OCI-LY1 (cell line): Measurements from ENCODE around the gene SSRP1.
A peak's percentile ranks its signal among the peaks of the same experiment; 100 is the strongest.

Experiments used
- H2AFZ ChIP-seq: fragments of 200-600 bp; sonication (generic), shearing (Covaris generic); 2 replicates; pipeline ENCODE4 v1.6.0; 2014; ENCODE audit warnings: antibody characterized with exemption, mild to moderate bottlenecking, low read length
- H3F3A ChIP-seq: fragments of 200-600 bp; sonication (generic), shearing (Covaris generic); 2 replicates; pipeline ENCODE4 v1.6.0; 2014; ENCODE audit warnings: mild to moderate bottlenecking, antibody characterized with exemption, low read length, moderate library complexity; ENCODE audit not compliant: insufficient read depth
- H3K27ac ChIP-seq: fragments of 200-600 bp; sonication (generic); 2 replicates; pipeline ENCODE4 v1.5.1; 2014; ENCODE audit warnings: low read length, mixed run types, mild to moderate bottlenecking, low read depth; ENCODE audit not compliant: poor library complexity, severe bottlenecking
- H3K27me3 ChIP-seq: fragments of 200-600 bp; sonication (generic); 2 replicates; pipeline ENCODE4 v1.6.0; 2014; ENCODE audit warnings: antibody characterized with exemption, mild to moderate bottlenecking, low read length, moderate library complexity; ENCODE audit not compliant: insufficient read depth
- H3K36me3 ChIP-seq: fragments of 200-600 bp; sonication (generic); 2 replicates; pipeline ENCODE4 v1.6.1; 2014; ENCODE audit warnings: mild to moderate bottlenecking, antibody characterized with exemption, low read length, moderate library complexity, mixed read lengths; ENCODE audit not compliant: insufficient read depth
- H3K4me1 ChIP-seq: fragments of 200-600 bp; sonication (generic); 2 replicates; pipeline ENCODE4 v1.5.1; 2014; ENCODE audit warnings: mild to moderate bottlenecking, low read length, moderate library complexity; ENCODE audit not compliant: insufficient read depth, severe bottlenecking
- H3K4me2 ChIP-seq: fragments of 200-600 bp; sonication (generic), shearing (Covaris generic); 2 replicates; pipeline ENCODE4 v1.6.1; 2014; ENCODE audit warnings: low read length
- H3K4me3 ChIP-seq: fragments of 200-600 bp; sonication (generic); 2 replicates; pipeline ENCODE4 v1.5.1; 2014; ENCODE audit warnings: low read length, low read depth, mild to moderate bottlenecking, mixed read lengths; ENCODE audit not compliant: poor library complexity, severe bottlenecking
- H3K79me2 ChIP-seq: fragments of 200-600 bp; shearing (Covaris generic); 2 replicates; pipeline ENCODE4 v1.6.1; 2016; ENCODE audit warnings: mixed run types, low read length, mixed read lengths; ENCODE audit not compliant: insufficient read depth
- H3K9ac ChIP-seq: fragments of 200-600 bp; sonication (generic), shearing (Covaris generic); 2 replicates; pipeline ENCODE4 v1.6.1; 2014; ENCODE audit warnings: mild to moderate bottlenecking, low read length, mixed read lengths
- H3K9me2 ChIP-seq: fragments of 200-600 bp; sonication (generic), shearing (Covaris generic); 2 replicates; pipeline ENCODE4 v1.6.1; 2014; ENCODE audit warnings: low read depth, mild to moderate bottlenecking, low read length, mixed read lengths
- H3K9me3 ChIP-seq: fragments of 200-600 bp; shearing (Covaris generic); 2 replicates; pipeline ENCODE4 v1.6.1; 2014; ENCODE audit warnings: low read length, mixed read lengths
- H4K20me1 ChIP-seq: fragments of 200-600 bp; sonication (generic), shearing (Covaris generic); 2 replicates; pipeline ENCODE4 v1.6.0; 2016; ENCODE audit warnings: mild to moderate bottlenecking, low read length; ENCODE audit not compliant: insufficient read depth
- EZH2 ChIP-seq: fragments of 200-600 bp; sonication (generic), shearing (Covaris generic); IDR thresholded peaks from 2 replicates; pipeline ENCODE4 v1.8.0; 2017; ENCODE audit warnings: borderline replicate concordance, mixed run types, mild to moderate bottlenecking, antibody characterized with exemption, low read length, moderate library complexity, mixed read lengths
- TF ChIP-seq, protein P1 (sequence below): fragments of 200-600 bp; sonication (generic), shearing (Covaris generic); IDR thresholded peaks from 2 replicates; pipeline ENCODE4 v1.5.1; 2017; ENCODE audit warnings: mild to moderate bottlenecking, antibody characterized with exemption, low read length, moderate library complexity, mixed read lengths

SSRP1 gene

DNA sequence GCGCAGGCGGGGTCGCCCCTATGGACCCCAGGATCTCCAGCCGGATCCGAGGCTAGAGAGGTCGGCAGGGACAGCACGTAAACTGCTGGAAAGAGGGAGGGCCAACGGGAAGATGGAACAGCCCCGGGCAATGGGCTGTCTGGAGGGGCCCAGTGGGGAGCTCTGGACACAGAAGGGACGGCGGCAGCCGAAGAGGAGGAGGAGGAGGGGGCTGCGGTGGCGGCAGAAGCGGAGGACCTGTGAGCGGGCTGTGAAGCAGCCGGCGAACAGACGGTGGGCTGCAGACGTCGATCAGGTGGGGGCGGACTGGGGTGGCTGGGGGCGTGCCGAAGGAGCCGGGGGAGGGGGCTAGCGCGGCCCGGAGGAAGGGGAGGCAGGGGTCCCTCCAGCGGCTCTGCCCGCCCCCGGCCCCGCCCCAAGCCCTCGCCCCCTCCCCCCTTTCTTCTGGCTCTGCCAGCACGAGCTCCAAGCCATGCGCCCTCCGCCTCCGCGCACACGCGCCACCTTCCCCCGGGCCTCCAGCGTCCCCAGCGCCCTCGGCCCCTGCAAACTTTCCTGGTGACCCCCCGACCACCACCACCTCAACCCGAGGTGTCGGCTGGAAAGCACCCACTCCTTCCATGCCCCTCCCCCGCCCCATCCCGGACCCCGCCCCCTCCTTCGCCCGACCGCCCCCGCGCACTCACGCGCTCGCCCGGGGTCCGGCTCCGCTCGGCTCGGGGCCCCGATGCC is 11.4 kb downstream of the SSRP1 start:
- Histone ChIP-seq H3K9me3 (no peaks in the 10 kb centered on the region), H3F3A (0 out of 2 replicates have a peak, but pooled peaks cover 4% of the 10 kb centered on the region), H3K9ac (peak overlapping the region; percentile 89), H3K4me1 (peaks cover 39% of the 10 kb centered on the region), H3K4me3 (peak overlapping the region; percentile 69), H4K20me1 (no peaks in the 10 kb centered on the region), H3K79me2 (no peaks in the 10 kb centered on the region), H3K9me2 (no peaks in the 10 kb centered on the region), H2AFZ (no peak overlapping the region), H3K36me3 (peaks cover 39% of the 10 kb centered on the region), H3K4me2 (peak overlapping the region; percentile 92), H3K27ac (peak overlapping the region; percentile 56), H3K27me3 (no peaks in the 10 kb centered on the region)
- no peak for TF ChIP-seq EZH2
- TF ChIP-seq, protein P1, sequence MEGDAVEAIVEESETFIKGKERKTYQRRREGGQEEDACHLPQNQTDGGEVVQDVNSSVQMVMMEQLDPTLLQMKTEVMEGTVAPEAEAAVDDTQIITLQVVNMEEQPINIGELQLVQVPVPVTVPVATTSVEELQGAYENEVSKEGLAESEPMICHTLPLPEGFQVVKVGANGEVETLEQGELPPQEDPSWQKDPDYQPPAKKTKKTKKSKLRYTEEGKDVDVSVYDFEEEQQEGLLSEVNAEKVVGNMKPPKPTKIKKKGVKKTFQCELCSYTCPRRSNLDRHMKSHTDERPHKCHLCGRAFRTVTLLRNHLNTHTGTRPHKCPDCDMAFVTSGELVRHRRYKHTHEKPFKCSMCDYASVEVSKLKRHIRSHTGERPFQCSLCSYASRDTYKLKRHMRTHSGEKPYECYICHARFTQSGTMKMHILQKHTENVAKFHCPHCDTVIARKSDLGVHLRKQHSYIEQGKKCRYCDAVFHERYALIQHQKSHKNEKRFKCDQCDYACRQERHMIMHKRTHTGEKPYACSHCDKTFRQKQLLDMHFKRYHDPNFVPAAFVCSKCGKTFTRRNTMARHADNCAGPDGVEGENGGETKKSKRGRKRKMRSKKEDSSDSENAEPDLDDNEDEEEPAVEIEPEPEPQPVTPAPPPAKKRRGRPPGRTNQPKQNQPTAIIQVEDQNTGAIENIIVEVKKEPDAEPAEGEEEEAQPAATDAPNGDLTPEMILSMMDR, result no peak

DNA sequence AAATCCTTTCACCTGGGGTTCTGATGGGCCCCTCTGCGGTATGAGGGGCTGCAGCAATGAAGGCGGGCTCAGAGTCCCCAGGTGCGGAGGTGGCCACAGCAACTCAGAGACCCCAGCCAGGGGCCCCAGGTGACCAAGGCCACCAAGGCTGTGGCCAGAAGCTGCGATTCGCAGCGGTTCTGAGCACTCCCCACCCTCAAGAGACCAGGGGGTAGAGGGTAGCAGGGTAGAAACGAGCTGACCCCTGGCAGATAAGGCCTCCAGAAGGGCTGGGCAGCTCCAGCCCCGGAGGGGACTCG is 11.9 kb downstream of the SSRP1 start:
- peak overlapping the region; percentile 69 for H3K4me3 ChIP-seq
- peak overlapping the region; percentile 56 for H3K27ac ChIP-seq
- H3K4me1 ChIP-seq, result peaks cover 39% of the 10 kb centered on the region
- TF ChIP-seq EZH2, result no peak
- TF ChIP-seq, protein P1, result no peak
- H3K79me2 ChIP-seq, result no peaks in the 10 kb centered on the region
- no peaks in the 10 kb centered on the region for H4K20me1 ChIP-seq
- no peaks in the 10 kb centered on the region for H3K27me3 ChIP-seq
- H3K9ac ChIP-seq, result peak overlapping the region; percentile 89
- H3K9me2 ChIP-seq, result no peaks in the 10 kb centered on the region
- H2AFZ ChIP-seq, result no peak overlapping the region
- no peaks in the 10 kb centered on the region for H3K9me3 ChIP-seq
- H3F3A ChIP-seq, result 0 out of 2 replicates have a peak, but pooled peaks cover 4% of the 10 kb centered on the region
- peaks cover 34% of the 10 kb centered on the region for H3K36me3 ChIP-seq
- peak overlapping the region; percentile 92 for H3K4me2 ChIP-seq

DNA sequence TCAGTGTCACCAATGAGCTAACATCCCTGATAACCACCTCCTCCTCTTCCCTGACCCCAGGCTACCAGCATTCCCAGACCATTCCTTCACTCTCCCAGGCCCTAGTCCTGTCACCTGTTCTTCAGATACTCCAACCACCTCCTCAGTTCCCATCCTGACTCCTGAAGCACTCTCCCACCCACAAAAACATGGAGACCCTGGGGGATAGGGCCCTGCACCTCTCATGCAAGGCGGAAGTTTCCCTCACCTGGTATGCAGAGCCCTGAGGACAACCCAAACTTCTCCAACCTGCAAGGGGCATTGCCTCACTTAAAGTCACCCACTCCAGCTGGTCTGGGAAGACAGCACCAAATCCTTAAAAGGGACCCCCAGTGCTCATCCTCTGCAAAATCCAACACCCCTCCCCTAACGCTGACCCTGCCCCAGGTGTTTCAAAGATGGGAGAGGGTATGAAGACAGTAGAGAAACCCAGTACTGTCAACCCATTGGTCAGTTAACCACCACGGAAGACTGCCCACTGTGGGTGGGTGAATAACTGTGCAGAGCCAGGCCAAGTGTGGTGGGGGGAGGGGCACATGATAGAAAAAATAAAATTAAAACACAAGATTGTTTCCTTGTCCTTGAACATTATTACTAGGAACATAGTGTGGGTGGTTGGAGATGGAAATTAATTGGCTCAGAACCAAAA is 12.4 kb downstream of the SSRP1 start:
- peak overlapping the region; percentile 56 for H3K27ac ChIP-seq
- H3F3A ChIP-seq, result 0 out of 2 replicates have a peak, but pooled peaks cover 4% of the 10 kb centered on the region
- TF ChIP-seq, protein P1, result no peak; the same call in 1 of the 2 replicates
- no peak for TF ChIP-seq EZH2
- H3K4me3 ChIP-seq, result peak overlapping the region; percentile 69
- H3K9me3 ChIP-seq, result no peaks in the 10 kb centered on the region
- H4K20me1 ChIP-seq, result no peaks in the 10 kb centered on the region
- peak overlapping the region; percentile 92 for H3K4me2 ChIP-seq
- peaks cover 39% of the 10 kb centered on the region for H3K4me1 ChIP-seq
- H3K79me2 ChIP-seq, result no peaks in the 10 kb centered on the region
- peaks cover 31% of the 10 kb centered on the region for H3K36me3 ChIP-seq
- peak overlapping the region; percentile 89 for H3K9ac ChIP-seq
- no peak overlapping the region for H2AFZ ChIP-seq
- H3K27me3 ChIP-seq, result no peaks in the 10 kb centered on the region
- H3K9me2 ChIP-seq, result no peaks in the 10 kb centered on the region
